ENCODE results near the gene TRANK1. TPM values are rescaled to one million over a fixed set of nuclear protein-coding genes. Genes with fewer than 3 reads are reported as not detected.
"Not testable (repeated sequence)": the region's sequence is repeated elsewhere in the genome, so short reads cannot be mapped to it uniquely, and the experiment has no call there.

Gene TRANK1
- total RNA-seq = 1 to 10 TPM; 3.6 to 4.0 TPM

DNA sequence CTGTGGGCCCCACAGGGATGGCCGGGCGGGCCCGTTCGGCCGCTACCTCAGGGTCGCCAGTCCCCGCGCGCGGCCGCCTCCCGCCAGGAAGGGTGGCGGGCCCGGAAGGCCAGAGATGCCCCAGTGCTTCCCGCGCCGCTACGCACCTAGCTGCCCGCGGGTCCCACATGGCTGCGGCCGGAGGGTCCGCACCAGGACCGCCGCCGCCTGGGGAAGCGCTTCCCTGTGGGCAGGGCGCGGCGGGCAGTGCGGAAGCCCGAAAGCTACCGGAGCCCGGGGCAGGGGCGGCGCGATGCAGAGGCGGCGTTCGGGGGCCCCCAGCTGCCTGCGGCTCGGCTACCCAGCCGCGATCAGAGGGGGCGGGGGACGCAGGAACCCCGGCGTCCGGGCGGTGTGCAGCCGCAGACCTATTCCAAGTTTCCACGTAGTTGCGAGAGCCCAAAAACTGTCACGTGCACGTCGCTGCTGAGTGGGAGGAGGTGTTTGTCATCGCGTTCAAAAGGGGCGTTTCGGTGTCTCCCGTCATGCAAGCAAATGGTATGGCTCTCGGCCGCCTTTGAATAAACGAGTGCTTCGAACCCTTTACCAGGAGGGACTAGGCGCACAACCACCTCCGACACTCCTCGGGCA lies at the start of gene TRANK1:
Gene TRANK1 (minus strand): TSS at position 414 of the 630 bp plus-strand sequence. CDS start 245 bp downstream, at position 169.
- CTCF ChIA-PET = interaction anchor here (0.7 to 1.2 kb wide), 4 partner anchors 9 to 21 kb away, joined by 3 to 4 read pairs (median 4); no protein-coding TSS in a partner anchor
- POLR2A ChIA-PET = interaction anchor here (1.8 kb wide), 1 partner anchor 48 kb away, joined by 6 read pairs; the partner anchor contains the start of genes EPM2AIP1 and MLH1

DNA sequence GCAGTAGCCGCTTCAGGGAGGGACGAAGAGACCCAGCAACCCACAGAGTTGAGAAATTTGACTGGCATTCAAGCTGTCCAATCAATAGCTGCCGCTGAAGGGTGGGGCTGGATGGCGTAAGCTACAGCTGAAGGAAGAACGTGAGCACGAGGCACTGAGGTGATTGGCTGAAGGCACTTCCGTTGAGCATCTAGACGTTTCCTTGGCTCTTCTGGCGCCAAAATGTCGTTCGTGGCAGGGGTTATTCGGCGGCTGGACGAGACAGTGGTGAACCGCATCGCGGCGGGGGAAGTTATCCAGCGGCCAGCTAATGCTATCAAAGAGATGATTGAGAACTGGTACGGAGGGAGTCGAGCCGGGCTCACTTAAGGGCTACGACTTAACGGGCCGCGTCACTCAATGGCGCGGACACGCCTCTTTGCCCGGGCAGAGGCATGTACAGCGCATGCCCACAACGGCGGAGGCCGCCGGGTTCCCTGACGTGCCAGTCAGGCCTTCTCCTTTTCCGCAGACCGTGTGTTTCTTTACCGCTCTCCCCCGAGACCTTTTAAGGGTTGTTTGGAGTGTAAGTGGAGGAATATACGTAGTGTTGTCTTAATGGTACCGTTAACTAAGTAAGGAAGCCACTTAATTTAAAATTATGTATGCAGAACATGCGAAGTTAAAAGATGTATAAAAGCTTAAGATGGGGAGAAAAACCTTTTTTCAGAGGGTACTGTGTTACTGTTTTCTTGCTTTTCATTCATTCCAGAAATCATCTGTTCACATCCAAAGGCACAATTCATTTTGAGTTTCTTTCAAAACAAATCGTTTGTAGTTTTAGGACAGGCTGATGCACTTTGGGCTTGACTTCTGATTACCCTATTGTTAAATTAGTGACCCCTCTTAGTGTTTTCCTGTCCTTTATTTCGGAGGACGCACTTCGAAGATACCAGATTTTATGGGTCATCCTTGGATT lies 48.8 kb upstream of the TRANK1 start, which contains the start of gene MLH1:
Gene MLH1 (plus strand): TSS at position 193 of the 958 bp plus-strand sequence. CDS start 30 bp downstream, at position 223.
- POLR2A ChIA-PET = interaction anchor here (0.6 to 3.0 kb wide), 6 partner anchors 20 to 219 kb away, joined by 3 to 13 read pairs (median 6); partner anchors contain the start of gene TRANK1
- CTCF ChIA-PET = interaction anchor here (1.1 to 1.2 kb wide), 2 partner anchors 35 to 117 kb away, joined by 3 read pairs; no protein-coding TSS in a partner anchor

DNA sequence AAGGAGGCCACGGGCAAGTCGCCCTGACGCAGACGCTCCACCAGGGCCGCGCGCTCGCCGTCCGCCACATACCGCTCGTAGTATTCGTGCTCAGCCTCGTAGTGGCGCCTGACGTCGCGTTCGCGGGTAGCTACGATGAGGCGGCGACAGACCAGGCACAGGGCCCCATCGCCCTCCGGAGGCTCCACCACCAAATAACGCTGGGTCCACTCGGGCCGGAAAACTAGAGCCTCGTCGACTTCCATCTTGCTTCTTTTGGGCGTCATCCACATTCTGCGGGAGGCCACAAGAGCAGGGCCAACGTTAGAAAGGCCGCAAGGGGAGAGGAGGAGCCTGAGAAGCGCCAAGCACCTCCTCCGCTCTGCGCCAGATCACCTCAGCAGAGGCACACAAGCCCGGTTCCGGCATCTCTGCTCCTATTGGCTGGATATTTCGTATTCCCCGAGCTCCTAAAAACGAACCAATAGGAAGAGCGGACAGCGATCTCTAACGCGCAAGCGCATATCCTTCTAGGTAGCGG lies 48.0 kb upstream of the TRANK1 start, which contains the start of gene EPM2AIP1:
Gene EPM2AIP1 (minus strand): TSS at position 326 of the 520 bp plus-strand sequence. CDS start 54 bp downstream, at position 272.
- ChIA-PET CTCF (interaction anchor here (1.1 to 1.2 kb wide), 2 partner anchors 35 to 116 kb away, joined by 3 read pairs; no protein-coding TSS in a partner anchor), POLR2A (interaction anchor here (0.6 to 3.0 kb wide), 6 partner anchors 20 to 86 kb away, joined by 3 to 13 read pairs (median 5); partner anchors contain the start of gene TRANK1)

DNA sequence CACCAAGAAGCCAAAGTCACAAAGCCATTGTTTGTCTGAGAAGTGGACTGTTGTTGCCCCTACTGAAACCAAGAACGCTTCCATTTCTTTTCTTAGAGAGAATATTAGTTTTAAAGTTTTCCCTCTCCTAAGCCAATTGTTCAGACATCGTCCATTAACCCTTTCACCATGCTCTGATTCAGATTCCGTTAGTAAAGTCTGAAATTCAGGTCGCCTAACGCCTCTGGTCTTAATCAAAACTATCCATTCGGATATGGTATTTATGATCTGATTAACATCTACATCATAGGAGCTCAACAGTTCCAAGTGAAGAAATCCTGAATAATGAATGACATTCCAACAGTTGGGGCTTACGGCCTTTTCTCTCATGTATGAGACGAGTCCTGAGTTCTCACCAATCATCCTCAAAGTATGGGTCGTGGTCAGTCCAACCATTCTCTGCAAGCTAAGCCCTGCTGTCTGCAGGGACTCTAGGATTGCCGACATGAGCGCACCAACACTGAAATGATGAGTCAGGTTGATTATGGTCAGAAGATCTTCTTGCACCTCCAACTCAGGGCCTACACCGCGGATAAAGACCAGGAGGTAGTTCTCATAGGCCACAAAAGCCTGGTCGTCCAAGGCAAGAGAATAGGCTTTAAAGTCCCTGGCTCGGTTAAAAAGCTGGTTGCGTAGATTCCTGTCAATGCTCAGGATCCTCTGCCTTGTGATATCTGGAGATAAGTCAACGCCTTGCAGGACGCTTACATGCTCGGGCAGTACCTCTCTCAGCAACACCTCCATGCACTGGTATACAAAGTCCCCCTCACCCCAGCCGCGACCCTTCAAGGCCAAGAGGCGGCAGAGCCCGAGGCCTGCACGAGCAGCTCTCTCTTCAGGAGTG lies 47.3 kb upstream of the TRANK1 start:
- CTCF ChIA-PET = interaction anchor here (1.1 kb wide), 1 partner anchor 34 kb away, joined by 3 read pairs; no protein-coding TSS in a partner anchor
- POLR2A ChIA-PET = interaction anchor here (0.6 to 3.0 kb wide), 7 partner anchors 22 to 169 kb away, joined by 3 to 13 read pairs (median 4); partner anchors contain the start of gene TRANK1

DNA sequence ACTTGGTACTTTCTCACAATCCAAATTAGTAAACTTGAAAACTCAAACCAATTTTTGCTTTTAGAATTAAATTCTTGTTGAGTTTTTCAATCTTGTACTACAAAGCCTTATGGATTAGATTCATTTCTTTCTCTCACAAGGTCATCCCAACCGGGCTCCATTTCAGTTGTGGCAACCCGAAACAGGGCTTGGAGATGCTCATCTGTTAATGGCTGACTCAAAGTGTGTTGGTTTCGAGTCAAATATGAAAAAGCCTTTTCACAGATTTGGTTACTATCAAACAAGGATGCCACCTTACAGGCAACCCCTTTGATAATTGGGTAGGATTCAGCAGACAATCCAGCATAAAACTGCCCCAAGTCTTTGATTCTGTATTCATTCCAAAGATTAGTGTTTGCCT lies 46.3 kb upstream of the TRANK1 start:
- ChIA-PET POLR2A (no interaction called here), CTCF (no interaction called here)

DNA sequence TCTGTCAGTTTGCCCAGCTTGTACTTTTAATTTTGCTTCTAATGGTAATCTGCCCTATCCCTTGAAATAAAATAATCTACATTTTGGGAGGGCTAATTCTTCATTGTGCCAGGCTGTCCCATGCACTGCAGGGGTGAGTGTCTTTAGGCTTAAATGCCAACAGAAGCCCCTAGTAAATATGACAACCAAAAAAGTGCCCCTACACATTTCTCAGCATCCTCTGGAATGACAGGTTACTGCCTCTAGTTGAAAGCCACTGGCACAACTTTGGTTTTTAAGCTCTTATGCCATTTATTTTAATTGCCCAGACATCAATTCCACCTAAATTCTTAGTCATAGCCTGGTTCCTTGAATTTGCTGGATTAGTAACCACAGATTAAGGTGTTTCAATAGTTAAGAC lies 44.7 kb upstream of the TRANK1 start:
- ChIA-PET POLR2A (no interaction called here), CTCF (no interaction called here)

DNA sequence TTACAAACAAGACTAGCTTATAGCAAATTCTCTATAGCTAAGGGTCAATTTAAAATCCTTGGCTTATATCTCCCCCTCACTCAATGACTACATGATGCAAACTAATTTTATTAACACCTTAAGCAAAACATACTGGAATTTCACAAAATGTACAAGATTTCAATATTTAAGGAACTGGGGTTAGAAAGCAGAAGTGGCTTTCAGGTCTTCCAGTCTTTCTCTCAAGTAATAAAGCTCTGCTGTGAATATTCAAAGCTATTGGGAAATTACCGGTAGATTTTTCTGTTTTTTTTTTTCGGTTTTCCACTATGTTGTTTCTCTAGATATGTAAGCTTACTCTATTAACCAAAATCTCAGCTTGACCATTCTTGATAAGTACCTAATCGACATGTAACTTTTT lies 44.2 kb upstream of the TRANK1 start:
- POLR2A ChIA-PET = interaction anchor here (0.6 to 0.7 kb wide), 2 partner anchors 9 to 67 kb away, joined by 4 to 6 read pairs; no protein-coding TSS in a partner anchor
- CTCF ChIA-PET = interaction anchor here (0.6 kb wide), 1 partner anchor 17 kb away, joined by 4 read pairs; no protein-coding TSS in a partner anchor

DNA sequence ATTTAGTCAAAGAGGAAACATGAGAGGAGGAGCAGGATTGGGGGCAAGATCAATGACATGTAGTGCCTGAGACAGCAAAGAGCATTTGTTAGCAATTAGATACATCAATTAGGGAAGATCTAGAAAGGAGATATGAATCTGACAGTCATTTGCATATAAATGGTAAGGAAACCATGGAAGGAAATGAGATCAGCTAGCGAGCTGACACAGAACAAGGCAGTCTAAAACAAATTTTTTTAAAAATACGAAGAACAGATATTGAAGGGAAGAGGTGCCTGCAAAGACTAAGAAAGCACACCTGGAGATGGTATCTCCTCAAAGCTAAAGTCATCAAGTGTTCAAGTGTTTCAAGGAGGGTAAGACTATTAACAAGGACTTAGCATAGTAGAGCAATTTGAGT lies 43.5 kb upstream of the TRANK1 start:
- CTCF ChIA-PET = interaction anchor here (0.6 kb wide), 1 partner anchor 16 kb away, joined by 4 read pairs; no protein-coding TSS in a partner anchor
- POLR2A ChIA-PET = no interaction called here

DNA sequence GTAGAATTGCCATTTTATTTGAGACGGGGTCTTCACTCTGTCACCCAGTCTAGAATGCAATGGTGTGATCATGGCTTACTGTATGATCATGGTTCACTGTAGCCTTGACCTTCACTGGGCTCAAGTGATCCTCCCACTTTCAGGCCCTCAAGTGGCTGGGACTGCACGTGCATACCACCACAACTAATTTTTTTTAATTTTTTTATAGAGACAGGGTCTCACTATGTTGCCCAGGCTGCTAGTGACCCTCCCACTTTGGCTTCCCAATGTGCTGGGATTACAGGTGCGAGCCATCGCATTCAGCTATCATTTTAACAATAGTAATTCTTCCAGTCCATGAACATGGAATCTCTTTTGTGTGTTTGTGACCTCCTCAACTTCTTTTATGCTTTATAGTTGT lies 36.2 kb upstream of the TRANK1 start:
- ChIA-PET POLR2A (no interaction called here), CTCF (no interaction called here)

DNA sequence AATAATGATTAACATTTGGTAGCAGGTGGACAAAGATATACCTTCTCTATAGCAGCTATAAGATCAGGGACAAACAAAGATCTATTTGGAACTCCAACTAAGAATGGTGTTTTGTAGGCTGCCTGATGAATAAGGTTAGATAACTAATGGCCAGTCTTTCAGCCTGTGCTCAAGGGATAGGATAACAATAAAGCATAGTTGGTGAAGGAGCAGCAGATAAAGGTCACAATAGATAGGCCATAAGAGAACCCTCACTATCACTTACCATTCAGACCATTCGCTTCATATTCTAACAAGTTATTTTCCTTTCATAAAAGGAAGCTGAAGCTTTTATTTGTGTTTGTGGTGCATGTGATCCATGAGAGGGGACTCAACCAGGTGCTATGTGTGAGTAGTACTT lies 28.3 kb upstream of the TRANK1 start:
- POLR2A ChIA-PET = no interaction called here
- CTCF ChIA-PET = no interaction called here

DNA sequence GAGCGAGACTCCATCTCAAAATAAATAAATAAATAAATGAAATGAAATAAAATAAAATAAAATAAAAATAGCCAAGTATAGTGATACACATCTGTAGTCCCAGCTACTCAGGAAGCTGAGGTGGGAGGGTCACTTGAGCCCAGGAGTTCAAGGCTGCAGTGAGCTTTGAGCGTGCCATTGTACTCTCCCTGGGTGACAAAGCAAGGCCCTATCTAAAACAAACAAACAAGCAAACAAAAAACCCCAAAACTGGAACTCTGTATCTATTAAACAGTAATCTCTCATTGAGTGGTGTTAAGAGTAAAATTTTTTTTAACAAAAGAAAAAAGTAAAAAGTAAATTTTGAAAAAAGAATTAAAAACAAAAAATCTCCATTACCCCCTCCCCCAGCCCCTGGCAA lies 27.3 kb upstream of the TRANK1 start:
- CTCF ChIA-PET = interaction anchor here (0.6 kb wide), 1 partner anchor 16 kb away, joined by 4 read pairs; no protein-coding TSS in a partner anchor
- POLR2A ChIA-PET = no interaction called here

DNA sequence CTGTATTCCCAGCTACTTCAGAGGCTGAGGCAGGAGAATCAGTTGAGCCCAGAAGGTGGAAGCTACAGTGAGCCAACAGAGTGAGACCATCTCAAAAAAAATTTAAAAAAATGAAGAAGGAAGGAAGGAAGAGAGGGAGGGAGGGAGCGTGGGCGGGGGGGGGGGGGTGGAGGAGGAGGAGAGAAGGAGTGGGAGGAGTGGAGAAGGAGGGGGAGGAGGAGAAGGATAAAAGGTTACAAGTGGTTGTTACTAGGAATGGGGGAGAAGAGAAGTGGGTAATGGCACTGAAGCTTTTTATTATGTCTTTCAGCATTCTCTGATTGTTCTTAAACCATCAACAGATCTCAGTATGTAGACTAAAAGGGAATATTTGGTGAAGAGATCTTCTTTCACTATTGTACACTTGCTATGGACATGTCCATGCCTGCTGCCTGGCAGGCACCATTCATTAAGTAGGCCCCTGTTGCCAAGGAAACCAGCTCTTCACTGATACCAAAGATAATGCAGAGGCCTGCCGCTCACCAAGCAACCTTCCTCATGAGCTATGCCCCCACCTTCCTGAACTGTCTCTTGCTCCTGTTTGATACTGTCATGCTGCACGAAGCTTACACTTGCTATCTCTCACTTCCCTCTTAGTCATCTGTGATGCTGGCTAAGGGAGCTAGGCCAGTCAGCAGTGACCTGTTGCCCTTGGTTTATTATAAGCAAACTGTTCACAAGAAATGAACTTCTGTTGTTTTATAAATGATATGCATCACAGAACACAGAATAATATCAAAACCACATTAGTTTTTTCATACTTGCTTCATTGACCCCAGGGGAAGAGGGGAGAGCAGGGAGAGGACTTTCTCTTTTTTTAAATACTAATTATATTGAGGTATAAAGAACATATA lies 24.9 kb upstream of the TRANK1 start:
- POLR2A ChIA-PET = interaction anchor here (1.4 kb wide), 1 partner anchor 23 kb away, joined by 11 read pairs; the partner anchor contains the start of genes EPM2AIP1 and MLH1

DNA sequence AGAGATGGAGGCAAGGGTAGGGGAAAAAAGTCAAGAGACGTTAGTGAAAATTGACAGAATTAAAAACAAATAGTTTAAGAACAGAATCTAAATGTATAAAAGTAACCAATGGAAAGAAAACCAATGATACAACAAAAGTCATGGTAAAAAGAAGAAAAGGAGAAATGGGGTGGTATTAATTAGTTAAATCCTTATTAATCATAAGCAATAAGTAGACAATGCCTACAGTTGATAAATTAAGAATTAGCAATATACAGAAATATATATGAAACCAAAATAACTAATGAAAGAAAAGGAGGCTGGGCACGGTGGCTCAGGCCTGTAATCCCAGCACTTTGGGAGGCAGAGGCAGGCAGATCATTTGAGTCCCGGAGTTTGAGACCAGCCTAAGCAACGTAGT lies 24.2 kb upstream of the TRANK1 start:
- CTCF ChIA-PET = interaction anchor here (1.5 kb wide), 1 partner anchor 10 kb away, joined by 6 read pairs; no protein-coding TSS in a partner anchor
- POLR2A ChIA-PET = interaction anchor here (1.4 kb wide), 1 partner anchor 23 kb away, joined by 11 read pairs; the partner anchor contains the start of genes EPM2AIP1 and MLH1

More for the DNA sequence above, 24.9 kb upstream of the TRANK1 start:
- CTCF ChIA-PET = interaction anchor here (1.5 kb wide), 1 partner anchor 11 kb away, joined by 6 read pairs; no protein-coding TSS in a partner anchor

DNA sequence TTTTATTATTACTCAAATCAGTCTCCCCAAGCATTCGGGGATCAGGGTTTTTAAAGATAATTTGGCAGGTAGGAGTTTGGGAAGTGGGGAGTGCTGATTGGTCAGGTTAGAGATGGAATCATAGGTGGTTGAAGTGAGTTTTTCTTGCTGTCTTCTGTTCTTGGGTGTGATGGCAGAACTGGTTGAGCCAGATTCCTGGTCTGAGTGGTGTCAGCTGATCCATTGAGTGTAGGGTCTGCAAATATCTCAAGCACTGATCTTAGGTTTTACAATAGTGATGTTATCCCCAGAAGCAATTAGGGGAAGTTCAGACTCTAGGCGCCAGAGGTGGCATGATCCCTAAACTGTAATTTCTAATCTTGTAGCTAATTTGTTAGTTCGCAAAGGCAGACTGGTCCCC lies 20.6 kb upstream of the TRANK1 start:
- CTCF ChIA-PET = no interaction called here

DNA sequence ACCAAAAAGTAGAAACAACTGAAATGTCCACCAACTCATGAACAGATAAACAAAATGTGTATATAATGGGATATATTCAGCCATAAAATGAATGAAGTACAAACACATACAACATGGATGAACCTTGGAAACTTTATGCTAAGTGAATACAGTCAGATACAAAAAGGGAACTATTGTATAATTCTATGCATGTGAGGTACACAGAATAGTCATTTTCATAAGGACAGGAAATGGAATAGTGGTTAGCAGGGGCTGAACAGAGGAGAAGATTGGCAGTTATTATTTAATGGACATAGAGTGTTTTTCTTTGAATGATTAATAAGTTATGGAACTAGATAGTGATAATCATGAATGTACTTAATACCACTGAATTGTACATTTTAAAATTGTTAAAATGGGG lies 20.0 kb upstream of the TRANK1 start:
- POLR2A ChIA-PET = no interaction called here
- CTCF ChIA-PET = no interaction called here

More for the DNA sequence above, 20.6 kb upstream of the TRANK1 start:
- POLR2A ChIA-PET = no interaction called here

DNA sequence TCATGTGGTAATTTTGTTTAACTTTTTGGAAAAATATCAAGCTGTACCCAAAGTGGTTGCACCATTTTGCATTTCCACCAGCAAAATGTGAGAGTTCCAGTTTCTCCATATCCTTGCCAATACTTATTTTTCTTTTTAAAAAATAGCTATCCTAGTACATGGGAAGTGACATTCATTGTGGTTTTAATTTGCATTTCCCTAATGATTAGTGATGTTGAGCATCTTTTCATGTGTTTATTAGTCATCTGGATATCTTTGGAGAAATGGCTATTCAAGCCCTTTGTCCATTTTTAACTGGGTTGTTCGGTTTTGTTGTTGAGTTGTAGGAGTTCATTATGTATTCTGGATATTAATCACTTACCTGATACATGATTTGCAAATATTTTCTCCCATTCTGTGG lies 19.5 kb upstream of the TRANK1 start:
- POLR2A ChIA-PET = no interaction called here
- CTCF ChIA-PET = no interaction called here

DNA sequence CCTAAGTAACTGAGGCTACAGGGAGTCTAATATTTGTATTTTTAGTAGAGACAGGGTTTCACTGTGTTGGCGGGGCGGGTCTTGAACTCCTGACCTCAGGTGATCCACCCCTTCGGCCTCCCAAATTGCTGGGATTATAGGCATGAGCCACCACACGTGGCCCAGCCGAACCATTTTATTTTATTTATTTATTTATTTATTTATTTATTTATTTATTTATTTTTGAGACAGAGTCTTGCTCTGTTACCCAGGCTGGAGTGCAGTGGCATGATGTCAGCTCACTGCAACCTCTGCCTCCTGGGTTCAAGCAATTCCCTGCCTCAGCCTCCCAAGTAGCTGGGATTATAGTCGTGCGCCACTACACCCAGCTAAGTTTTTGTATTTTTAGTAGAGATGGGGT lies 18.2 kb upstream of the TRANK1 start:
- CTCF ChIA-PET = not testable (repeated sequence)

More for the DNA sequence above, 18.2 kb upstream of the TRANK1 start:
- POLR2A ChIA-PET = not testable (repeated sequence)
